ENCODE data around the gene ZNF584.

- TF ChIP-seq CTCF (IDR thresholded peaks at IDR 0.05) (no peak), PBX3 (IDR thresholded peaks at IDR 0.05) (no peak), POLR2A (IDR thresholded peaks at IDR 0.05; ENCODE audit: low read length) (no peak), NR3C1 (IDR thresholded peaks at IDR 0.05) (no peak), RNF2 (IDR thresholded peaks at IDR 0.05; ENCODE audit: borderline replicate concordance, low read depth) (no peak), CHD2 (IDR thresholded peaks at IDR 0.05; ENCODE audit: low read length, partially characterized antibody) (no peak), RFX5 (IDR thresholded peaks at IDR 0.05) (no peak), MAZ (IDR thresholded peaks at IDR 0.05; ENCODE audit: borderline replicate concordance, low read depth, low read length) (no peak), USF2 (IDR thresholded peaks at IDR 0.05) (no peak), KDM1A (IDR thresholded peaks at IDR 0.05; ENCODE audit: low read depth) (no peak), EP300 (IDR thresholded peaks at IDR 0.05) (no peak)
Measured at GRCh38 chr19:58399903-58400302, 8.5 kb upstream of the ZNF584 start.
